Mesenchymal stem cell (in vitro differentiated cells and primary cell): ENCODE data around the gene TUBGCP3.

Source experiments
- DNase-seq: peaks from one replicate; pipeline ENCODE4 v3.0.0-alpha.2; 2013
- H2AFZ ChIP-seq: one replicate; pipeline ENCODE4 v1.6.1; 2013; ENCODE audit warnings: low read depth, mild to moderate bottlenecking, control low read depth, inconsistent platforms, low read length, moderate library complexity
- H2AK5ac ChIP-seq: 2 replicates; pipeline ENCODE4 v1.6.1; 2013; ENCODE audit warnings: low read length, moderate library complexity, mild to moderate bottlenecking, inconsistent platforms; ENCODE audit not compliant: severe bottlenecking
- H2BK120ac ChIP-seq: one replicate; pipeline ENCODE4 v1.6.1; 2013; ENCODE audit warnings: low read depth, mild to moderate bottlenecking, inconsistent platforms, low read length, moderate library complexity
- H2BK12ac ChIP-seq, 2 experiments: one replicate each; pipeline ENCODE4 v1.6.1; 2013; ENCODE audit warnings: inconsistent platforms in 2 of 2, low read length in 2 of 2, mild to moderate bottlenecking in 2 of 2, moderate library complexity in 2 of 2, control low read depth in 1 of 2
- H2BK15ac ChIP-seq: one replicate; pipeline ENCODE4 v1.6.1; 2013; ENCODE audit warnings: mild to moderate bottlenecking, low read depth, inconsistent platforms; ENCODE audit not compliant: poor library complexity, severe bottlenecking
- H2BK5ac ChIP-seq: 2 replicates; pipeline ENCODE4 v1.6.1; 2013; ENCODE audit warnings: low read depth, mild to moderate bottlenecking, low read length, control low read depth, inconsistent platforms; ENCODE audit not compliant: poor library complexity, severe bottlenecking
- H3K14ac ChIP-seq, 2 experiments: one replicate each; pipeline ENCODE4 v1.6.1; 2013; ENCODE audit warnings: inconsistent platforms in 2 of 2, low read length in 2 of 2, control low read depth in 1 of 2, mild to moderate bottlenecking in 1 of 2, moderate library complexity in 1 of 2
- H3K18ac ChIP-seq, 2 experiments: one replicate each; pipeline ENCODE4 v1.6.1; 2013; ENCODE audit warnings: inconsistent platforms in 2 of 2, low read length in 2 of 2, control low read depth in 1 of 2, low read depth in 1 of 2, mild to moderate bottlenecking in 1 of 2
- H3K23ac ChIP-seq, 2 experiments: one replicate each; pipeline ENCODE4 v1.6.1; 2013; ENCODE audit warnings: inconsistent platforms in 2 of 2, low read length in 2 of 2, mild to moderate bottlenecking in 2 of 2, moderate library complexity in 2 of 2, control low read depth in 1 of 2
- H3K27ac ChIP-seq: 2 replicates; pipeline ENCODE4 v1.5.1; 2013; ENCODE audit warnings: mild to moderate bottlenecking, moderate library complexity, low read length, control low read depth, inconsistent platforms; ENCODE audit not compliant: poor library complexity, severe bottlenecking
- H3K27me3 ChIP-seq, 2 experiments: 2 replicates each; pipeline versions ENCODE4 v1.6.1 to v1.7.0; 2013; ENCODE audit warnings: low read length in 2 of 2, mild to moderate bottlenecking in 2 of 2, moderate library complexity in 2 of 2, control low read depth in 1 of 2, inconsistent platforms in 1 of 2; ENCODE audit not compliant: control insufficient read depth in 1 of 2, insufficient read depth in 1 of 2
- H3K36me3 ChIP-seq, 2 experiments: 2 replicates each; pipeline versions ENCODE4 v1.6.1 to v1.7.0; 2013; ENCODE audit warnings: low read length in 2 of 2, control low read depth in 1 of 2, inconsistent platforms in 1 of 2, low read depth in 1 of 2, mild to moderate bottlenecking in 1 of 2; ENCODE audit not compliant: insufficient read depth in 2 of 2, control insufficient read depth in 1 of 2
- H3K4ac ChIP-seq, 2 experiments: one replicate each; pipeline ENCODE4 v1.6.1; 2013; ENCODE audit warnings: inconsistent platforms in 2 of 2, low read length in 2 of 2, mild to moderate bottlenecking in 2 of 2, moderate library complexity in 2 of 2, control low read depth in 1 of 2, low read depth in 1 of 2
- H3K4me1 ChIP-seq: 2 replicates; pipeline ENCODE4 v1.6.1; 2013; ENCODE audit warnings: low read depth, low read length, control low read depth; ENCODE audit not compliant: control insufficient read depth, insufficient read depth
- H3K4me2 ChIP-seq: 2 replicates; pipeline ENCODE4 v1.6.1; 2013; ENCODE audit warnings: low read length, mild to moderate bottlenecking, inconsistent platforms; ENCODE audit not compliant: poor library complexity, severe bottlenecking
- H3K4me3 ChIP-seq, 2 experiments: 2 replicates each; pipeline versions ENCODE4 v1.5.1 to v1.7.0; 2013; ENCODE audit warnings: low read length in 2 of 2, mild to moderate bottlenecking in 2 of 2, control low read depth in 1 of 2, low read depth in 1 of 2; ENCODE audit not compliant: insufficient read depth in 1 of 2
- H3K79me1 ChIP-seq: replicated peaks from 2 replicates; pipeline ENCODE4 v1.6.1; 2013; ENCODE audit warnings: mild to moderate bottlenecking, control low read depth, low read length, inconsistent platforms; ENCODE audit not compliant: poor library complexity, severe bottlenecking
- H3K9ac ChIP-seq: 2 replicates; pipeline ENCODE4 v1.7.0; 2013; ENCODE audit warnings: mild to moderate bottlenecking, low read length, moderate library complexity
- H3K9me3 ChIP-seq: 2 replicates; pipeline ENCODE4 v1.7.0; 2013; ENCODE audit warnings: mild to moderate bottlenecking, low read length; ENCODE audit not compliant: control insufficient read depth
- H4K8ac ChIP-seq: one replicate; pipeline ENCODE4 v1.6.1; 2013; ENCODE audit warnings: inconsistent platforms, mild to moderate bottlenecking, low read length, moderate library complexity
- H4K91ac ChIP-seq: one replicate; pipeline ENCODE4 v1.6.1; 2013; ENCODE audit warnings: mild to moderate bottlenecking, low read length, inconsistent platforms
- WGBS: methylation state at CpG from one replicate; pipeline ENCODE4 v1.1.7; 2013; ENCODE audit warnings: mixed read lengths; 5-methylcytosine and 5-hydroxymethylcytosine counted together

The TUBGCP3 gene

GRCh38 chr13:112588490-112589297 is 741 bp upstream of the TUBGCP3 start:
- H3K4me2 ChIP-seq, result peak overlapping the region; percentile 69
- H3K4me3 ChIP-seq, result peak overlapping the region; percentile 94 to 98
- peak overlapping the region; percentile 59 for H3K27ac ChIP-seq
- WGBS, result 91% methylated on average over 32 of the region's 33 CpGs
- H4K8ac ChIP-seq, result peak overlapping the region; percentile 86
- DNase-seq, result no peak
- peak overlapping the region; percentile 34 for H2AK5ac ChIP-seq
- no peaks in the 10 kb centered on the region for H3K36me3 ChIP-seq
- H3K18ac ChIP-seq, result no peak overlapping the region
- H3K14ac ChIP-seq, result no peak overlapping the region
- H4K91ac ChIP-seq, result no peak overlapping the region
- H3K4ac ChIP-seq, result peak overlapping the region; percentile 0 to 95
- H3K9ac ChIP-seq, result peak overlapping the region; percentile 89
- no peaks in the 10 kb centered on the region for H3K27me3 ChIP-seq
- H2BK12ac ChIP-seq, result no peak overlapping the region
- no peaks in the 10 kb centered on the region for H3K9me3 ChIP-seq
- no peak overlapping the region for H3K23ac ChIP-seq
- H2BK15ac ChIP-seq, result no peak overlapping the region
- H2BK5ac ChIP-seq, result no peak overlapping the region
- H2BK120ac ChIP-seq, result no peak overlapping the region
- H3K79me1 ChIP-seq, result peaks cover 4% of the 10 kb centered on the region
- peak overlapping the region; percentile 100 for H2AFZ ChIP-seq
- H3K4me1 ChIP-seq, result peaks cover 4% of the 10 kb centered on the region

GRCh38 chr13:112587212-112587763 is 665 bp downstream of the TUBGCP3 start:
- Histone ChIP-seq H3K4me3 (peak overlapping the region; percentile 94 to 98), H2BK5ac (peak overlapping the region; percentile 94), H4K91ac (peak overlapping the region; percentile 100), H3K27ac (peak overlapping the region; percentile 96), H3K14ac (peak overlapping the region in 1 of 2 experiments; percentile 100), H2BK120ac (peak overlapping the region; percentile 86), H3K9me3 (no peaks in the 10 kb centered on the region), H3K4me1 (peaks cover 5% of the 10 kb centered on the region), H3K79me1 (peaks cover 10% of the 10 kb centered on the region), H2AFZ (peak overlapping the region; percentile 100), H3K9ac (peak overlapping the region; percentile 89), H3K23ac (peak overlapping the region in 1 of 2 experiments; percentile 99), H2AK5ac (no peak overlapping the region), H3K36me3 (peaks cover 0 to 2% of the 10 kb centered on the region in 2 experiments), H3K18ac (peak overlapping the region; percentile 99 to 100), H3K4me2 (peak overlapping the region; percentile 69), H2BK15ac (peak overlapping the region; percentile 100), H3K4ac (peak overlapping the region; percentile 99 to 100), H3K27me3 (no peaks in the 10 kb centered on the region), H4K8ac (peak overlapping the region; percentile 100), H2BK12ac (peak overlapping the region in 1 of 2 experiments; percentile 68)
- WGBS, result 1% methylated on average over 42 of the region's 42 CpGs
- DNase-seq, result peak; percentile 92

GRCh38 chr13:112586334-112586960 is 1.5 kb downstream of the TUBGCP3 start:
- peaks cover 0 to 3% of the 10 kb centered on the region in 2 experiments for H3K36me3 ChIP-seq
- H3K23ac ChIP-seq, result no peak overlapping the region
- peaks cover 6% of the 10 kb centered on the region for H3K4me1 ChIP-seq
- peak overlapping the region in 1 of 2 experiments; percentile 94 for H3K4me3 ChIP-seq
- peaks cover 12% of the 10 kb centered on the region for H3K79me1 ChIP-seq
- DNase-seq, result no peak
- H4K8ac ChIP-seq, result no peak overlapping the region
- no peak overlapping the region for H2BK12ac ChIP-seq
- H3K4me2 ChIP-seq, result no peak overlapping the region
- no peak overlapping the region for H2AFZ ChIP-seq
- H2BK5ac ChIP-seq, result no peak overlapping the region
- no peak overlapping the region for H3K14ac ChIP-seq
- H3K27me3 ChIP-seq, result no peaks in the 10 kb centered on the region
- H4K91ac ChIP-seq, result no peak overlapping the region
- no peaks in the 10 kb centered on the region for H3K9me3 ChIP-seq
- H2BK120ac ChIP-seq, result no peak overlapping the region
- no peak overlapping the region for H2BK15ac ChIP-seq
- WGBS, result 89% methylated on average over 6 of the region's 6 CpGs
- no peak overlapping the region for H3K4ac ChIP-seq
- no peak overlapping the region for H2AK5ac ChIP-seq
- H3K9ac ChIP-seq, result peak overlapping the region; percentile 89
- no peak overlapping the region for H3K27ac ChIP-seq
- no peak overlapping the region for H3K18ac ChIP-seq
